MM.1S (cell line): Measurements from ENCODE around the gene RALA.

Source experiments
- EZH2 ChIP-seq: fragments of 300-600 bp; sonication (generic); optimal IDR thresholded peaks from 2 replicates; pipeline ENCODE3; 2017; ENCODE audit warnings: low read depth, mild to moderate bottlenecking, antibody characterized with exemption, low read length, mixed read lengths
- EZH2phosphoT487 ChIP-seq: fragments of 300-600 bp; sonication (generic); IDR thresholded peaks from 2 replicates; pipeline ENCODE4 v1.6.1; 2018; ENCODE audit warnings: antibody characterized with exemption, low read length
- TF ChIP-seq, protein P1 (sequence below): fragments of 300-600 bp; sonication (generic); IDR thresholded peaks from 2 replicates; pipeline ENCODE4 v1.5.1; 2016; ENCODE audit warnings: antibody characterized with exemption, low read length, mixed read lengths

DNA sequence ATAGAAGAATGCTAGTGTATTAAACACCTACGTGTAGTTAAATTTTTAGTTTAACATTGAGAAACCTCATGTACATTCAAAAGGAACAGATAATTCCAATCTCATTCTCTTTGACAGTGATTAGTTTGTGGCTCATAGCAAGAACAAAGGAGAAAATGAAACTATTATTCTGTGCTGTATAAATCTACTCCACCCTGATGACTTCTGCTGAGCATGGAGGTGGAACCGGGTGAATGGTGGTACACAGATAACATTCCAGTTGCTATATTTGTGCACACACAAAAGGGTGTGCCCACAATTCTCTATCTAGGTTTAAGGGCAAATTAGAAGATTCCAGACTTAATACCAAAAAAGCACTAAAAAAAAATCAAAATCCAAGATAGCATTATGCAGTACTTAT is 17.0 kb upstream of the RALA start:
- TF ChIP-seq, protein P1, sequence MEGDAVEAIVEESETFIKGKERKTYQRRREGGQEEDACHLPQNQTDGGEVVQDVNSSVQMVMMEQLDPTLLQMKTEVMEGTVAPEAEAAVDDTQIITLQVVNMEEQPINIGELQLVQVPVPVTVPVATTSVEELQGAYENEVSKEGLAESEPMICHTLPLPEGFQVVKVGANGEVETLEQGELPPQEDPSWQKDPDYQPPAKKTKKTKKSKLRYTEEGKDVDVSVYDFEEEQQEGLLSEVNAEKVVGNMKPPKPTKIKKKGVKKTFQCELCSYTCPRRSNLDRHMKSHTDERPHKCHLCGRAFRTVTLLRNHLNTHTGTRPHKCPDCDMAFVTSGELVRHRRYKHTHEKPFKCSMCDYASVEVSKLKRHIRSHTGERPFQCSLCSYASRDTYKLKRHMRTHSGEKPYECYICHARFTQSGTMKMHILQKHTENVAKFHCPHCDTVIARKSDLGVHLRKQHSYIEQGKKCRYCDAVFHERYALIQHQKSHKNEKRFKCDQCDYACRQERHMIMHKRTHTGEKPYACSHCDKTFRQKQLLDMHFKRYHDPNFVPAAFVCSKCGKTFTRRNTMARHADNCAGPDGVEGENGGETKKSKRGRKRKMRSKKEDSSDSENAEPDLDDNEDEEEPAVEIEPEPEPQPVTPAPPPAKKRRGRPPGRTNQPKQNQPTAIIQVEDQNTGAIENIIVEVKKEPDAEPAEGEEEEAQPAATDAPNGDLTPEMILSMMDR = no peak
- TF ChIP-seq EZH2 (no peak), EZH2phosphoT487 (no peak)
